GM18868 (cell line): ENCODE measurements around the gene CORIN.
"Not testable (repeated sequence)": the region's sequence is repeated elsewhere in the genome, so short reads cannot be mapped to it uniquely, and the experiment has no call there.

Experiments
- ATAC-seq: cut with Tn5 transposase; IDR thresholded peaks from one replicate; pipeline ENCODE4 v1.9.1; 2021; ENCODE audit warnings: mild to moderate bottlenecking, moderate library complexity; ENCODE audit not compliant: unreplicated experiment

Gene CORIN

GRCh38 chr4:47572981-47573380, 264.9 kb downstream of the CORIN start:
- no peak for ATAC-seq

GRCh38 chr4:47570816-47571215, 267.1 kb downstream of the CORIN start:
- no peak for ATAC-seq

- ATAC-seq: no peak
Observed at GRCh38 chr4:47567511-47567910, 270.4 kb downstream of the CORIN start.

- no peak for ATAC-seq
Observed at GRCh38 chr4:47566969-47567368, 270.9 kb downstream of the CORIN start.

- no peak for ATAC-seq
Observed at GRCh38 chr4:47566566-47566965, 271.3 kb downstream of the CORIN start.

GRCh38 chr4:47562297-47562696, 275.6 kb downstream of the CORIN start:
- ATAC-seq: no peak

GRCh38 chr4:47561331-47561730, 276.5 kb downstream of the CORIN start:
- ATAC-seq: no peak

- no peak for ATAC-seq
Observed at GRCh38 chr4:47560682-47561081, 277.2 kb downstream of the CORIN start.

GRCh38 chr4:47557255-47557654, 280.6 kb downstream of the CORIN start:
- no peak for ATAC-seq

- ATAC-seq: not testable (repeated sequence)
Observed at GRCh38 chr4:47555920-47556319, 281.9 kb downstream of the CORIN start.

- no peak for ATAC-seq
Observed at GRCh38 chr4:47553329-47554125, 284.3 kb downstream of the CORIN start.

GRCh38 chr4:47551682-47552081, 286.2 kb downstream of the CORIN start:
- no peak for ATAC-seq

- no peak for ATAC-seq
Observed at GRCh38 chr4:47550899-47551548, 286.8 kb downstream of the CORIN start.

- ATAC-seq: not testable (repeated sequence)
Observed at GRCh38 chr4:47550357-47550756, 287.5 kb downstream of the CORIN start.
